Activated B cell treated with CpG ODN at 0.5 μM for 24 hours (primary cell): Measurements from ENCODE around the gene SNCG. TPM values are rescaled to one million over a fixed set of nuclear protein-coding genes. Genes with fewer than 3 reads are reported as not detected.
"Not testable (repeated sequence)": the region's sequence is repeated elsewhere in the genome, so short reads cannot be mapped to it uniquely, and the experiment has no call there.

Experiments used
- ATAC-seq: fragments of 200-7000 bp; cut with Tn5 transposase; one replicate; pipeline ENCODE4 v1.10.0; 2021; ENCODE audit warnings: low read depth, mild to moderate bottlenecking, moderate library complexity
- CTCF ChIA-PET: fragments of 350-600 bp; sonication (Branson Sonifier 250); formaldehyde crosslinking; loops from one replicate; lab custom pipeline; 2021; ENCODE audit warnings: antibody characterized with exemption; lab: Charles Lee
- POLR2A ChIA-PET: fragments of 350-600 bp; sonication (Branson Sonifier 250); formaldehyde crosslinking; loops from one replicate; lab custom pipeline; 2021; ENCODE audit warnings: antibody characterized with exemption; lab: Charles Lee
- DNase-seq: peaks from one replicate; pipeline ENCODE4 v3.0.0; 2022
- H3K27ac Mint-ChIP-seq: one replicate; pipeline ENCODE4 v1.8.0; 2020; ENCODE audit warnings: mixed read lengths
- H3K27me3 Mint-ChIP-seq: one replicate; pipeline ENCODE4 v1.8.0; 2021; ENCODE audit warnings: mixed read lengths
- H3K36me3 Mint-ChIP-seq: one replicate; pipeline ENCODE4 v1.8.0; 2021; ENCODE audit warnings: low read depth, mixed read lengths
- H3K4me1 Mint-ChIP-seq: one replicate; pipeline ENCODE4 v1.8.0; 2021; ENCODE audit warnings: mixed read lengths
- H3K4me3 Mint-ChIP-seq: one replicate; pipeline ENCODE4 v1.8.0; 2020; ENCODE audit warnings: mild to moderate bottlenecking, mixed read lengths
- H3K9me3 Mint-ChIP-seq: one replicate; pipeline ENCODE4 v1.8.0; 2020; ENCODE audit warnings: mixed read lengths
- CTCF ChIP-seq: fragments of 200-600 bp; IDR thresholded peaks from one replicate; pipeline ENCODE4 v1.8.0; 2022; ENCODE audit warnings: antibody characterized with exemption, mild to moderate bottlenecking
- intact Hi-C: fragments of 100-400 bp; cut with micrococcal nuclease; formaldehyde crosslinking; loops from one replicate; pipeline ENCODE4 v1.15.1; 2024
- total RNA-seq: library from RNA; stranded (reverse); gene quantifications from 2 replicates; pipeline ENCODE4 v1.2.3, GENCODE V29; 2022

The SNCG gene
- total RNA-seq, 1 donor from 2014 or later, result not detected

DNA sequence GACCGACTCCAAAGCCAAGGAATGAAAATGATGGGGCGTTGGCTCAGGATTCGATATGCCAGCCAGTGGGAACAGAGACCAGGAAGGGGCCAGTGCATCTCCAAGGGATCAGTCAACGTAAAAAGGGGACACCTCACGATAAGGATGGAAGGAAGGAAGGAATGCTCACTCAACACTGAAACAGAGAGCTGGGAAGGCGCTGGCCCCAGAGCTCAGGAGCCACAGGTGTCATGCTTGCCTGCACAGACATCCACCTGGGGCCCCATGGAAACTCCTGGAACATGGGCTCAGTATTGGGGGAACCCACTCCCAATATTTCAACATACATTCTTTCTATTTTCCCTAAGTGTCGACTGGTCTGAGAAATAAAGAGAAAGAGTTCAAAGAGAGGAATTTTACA is 6.3 kb upstream of the SNCG start:
- Mint-ChIP-seq H3K27me3 (no peaks in the 10 kb centered on the region), H3K4me3 (no peak overlapping the region), H3K36me3 (no peaks in the 10 kb centered on the region), H3K27ac (no peak overlapping the region), H3K9me3 (peaks cover 10% of the 10 kb centered on the region), H3K4me1 (no peaks in the 10 kb centered on the region)
- TF ChIP-seq CTCF, result no peak
- ChIA-PET POLR2A (no interaction called here), CTCF (no interaction called here)
- intact Hi-C loops, result no loop called here
- DNase-seq (no peak), ATAC-seq (no peak)

DNA sequence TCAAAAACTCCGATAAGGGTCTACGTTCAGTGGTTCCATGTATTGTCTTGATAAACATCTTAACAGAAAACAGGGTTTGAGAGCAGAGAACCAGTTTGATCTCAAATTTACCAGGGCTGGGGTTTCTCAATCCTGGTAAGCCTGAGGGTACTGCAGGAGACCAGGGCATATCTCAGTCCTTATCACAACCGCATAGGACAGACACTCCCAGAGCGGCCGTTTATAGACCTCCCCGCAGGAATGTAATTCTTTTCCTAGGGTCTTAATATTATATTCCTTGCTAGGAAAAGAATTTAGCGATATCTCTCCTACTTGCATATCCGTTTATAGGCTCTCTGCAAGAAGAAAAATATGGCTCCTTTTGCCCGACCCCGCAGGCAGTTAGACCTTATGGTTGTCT is 5.7 kb upstream of the SNCG start:
- CTCF ChIA-PET, ATAC-seq, H3K27ac Mint-ChIP-seq, H3K4me3 Mint-ChIP-seq, H3K36me3 Mint-ChIP-seq, intact Hi-C loops, H3K4me1 Mint-ChIP-seq, H3K27me3 Mint-ChIP-seq, POLR2A ChIA-PET, H3K9me3 Mint-ChIP-seq, DNase-seq: not testable (repeated sequence)

DNA sequence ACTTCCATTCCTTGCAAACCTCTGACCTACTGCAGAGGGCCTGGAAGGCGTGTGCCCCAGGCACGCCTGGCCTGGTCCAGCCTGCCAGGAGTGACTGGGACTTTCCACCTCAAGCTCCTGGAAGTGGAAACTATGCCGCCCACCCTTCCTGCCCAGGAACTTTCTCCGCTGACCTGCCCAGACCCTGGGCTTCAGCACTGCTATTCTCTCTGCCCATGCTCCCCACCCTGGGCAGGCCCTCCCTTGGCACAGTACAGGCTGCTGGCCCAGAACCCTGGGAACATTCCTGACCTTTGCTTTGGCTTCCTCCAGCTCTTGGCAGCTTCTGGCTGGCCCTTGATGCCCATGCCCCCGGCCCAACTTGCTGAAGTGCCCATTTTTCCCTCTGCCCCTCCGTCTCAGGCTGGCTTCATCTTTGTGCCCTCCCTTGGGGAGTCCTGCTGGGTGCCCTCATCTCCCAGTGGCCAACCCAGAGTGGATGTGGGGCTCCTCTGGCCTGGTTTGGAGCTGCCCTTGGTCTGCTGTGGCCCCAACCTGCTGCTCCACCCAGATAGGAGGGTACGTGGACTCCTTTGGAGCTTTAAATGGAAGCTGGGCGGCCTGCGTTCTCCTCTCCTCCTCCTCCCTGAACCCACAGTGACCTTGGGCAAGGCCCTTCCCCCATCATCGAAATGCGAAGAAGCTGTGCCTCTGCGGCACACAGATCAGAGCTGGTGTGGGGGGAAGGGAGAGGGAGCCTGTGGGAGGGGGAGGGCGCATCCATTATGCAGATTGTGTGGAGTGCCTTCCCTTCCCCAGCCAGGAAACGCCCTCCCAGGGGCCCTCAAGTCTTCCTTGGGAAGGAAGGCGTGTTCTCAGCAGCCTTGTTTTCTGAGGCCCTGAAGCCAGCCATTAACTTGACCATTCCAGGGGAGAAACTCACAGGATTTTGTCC is 4.4 kb upstream of the SNCG start:
- Mint-ChIP-seq H3K27me3 (no peaks in the 10 kb centered on the region), H3K4me1 (no peaks in the 10 kb centered on the region), H3K36me3 (no peaks in the 10 kb centered on the region), H3K27ac (no peak overlapping the region), H3K9me3 (peaks cover 10% of the 10 kb centered on the region), H3K4me3 (no peak overlapping the region)
- POLR2A ChIA-PET, result no interaction called here
- intact Hi-C loops, result no loop called here
- no peak for ATAC-seq
- no peak for TF ChIP-seq CTCF
- CTCF ChIA-PET, result no interaction called here
- no peak for DNase-seq

DNA sequence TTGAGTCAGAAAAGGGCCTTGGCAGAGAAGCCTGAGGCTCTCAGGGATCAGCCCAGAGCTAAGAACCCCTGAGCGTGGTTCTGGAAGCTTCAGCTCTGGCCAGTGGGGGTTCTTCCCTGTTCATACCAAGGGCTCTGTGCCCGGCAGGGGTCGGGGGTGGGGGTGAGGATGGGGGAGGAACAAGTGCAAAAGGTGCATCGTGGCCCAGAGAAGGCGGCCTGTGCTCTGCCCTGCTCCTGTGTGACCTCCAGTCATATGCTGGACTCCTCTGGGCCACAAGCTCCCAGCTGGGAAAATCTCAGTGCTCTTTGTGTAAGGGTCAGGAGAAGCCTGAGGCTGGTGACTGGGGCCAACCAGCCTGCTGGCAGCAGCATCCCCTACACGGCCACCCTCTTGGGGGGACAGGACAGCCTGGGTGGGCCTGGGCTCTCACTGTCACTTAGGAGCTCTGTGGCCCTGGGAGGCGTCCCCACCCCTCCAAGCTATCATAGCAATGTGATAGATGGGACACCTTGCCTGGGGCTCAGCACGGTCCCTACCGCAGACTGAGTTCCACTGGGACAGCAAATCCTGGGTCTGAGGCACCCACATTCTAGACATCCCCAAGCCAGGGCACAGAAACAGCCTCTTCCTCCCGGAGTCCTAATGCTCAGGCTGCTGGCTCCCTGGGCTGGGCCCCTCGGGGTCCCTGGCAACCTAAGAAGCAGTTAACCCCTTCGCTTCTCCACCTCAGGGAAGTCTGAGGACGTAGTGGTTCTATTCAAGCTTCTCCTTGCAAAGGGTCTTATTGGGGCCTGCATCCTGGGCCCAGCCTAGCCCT is 3.5 kb upstream of the SNCG start:
- ATAC-seq, result no peak
- intact Hi-C loops, result no loop called here
- H3K9me3 Mint-ChIP-seq, result peaks cover 10% of the 10 kb centered on the region
- H3K27ac Mint-ChIP-seq, result no peak overlapping the region
- H3K36me3 Mint-ChIP-seq, result no peaks in the 10 kb centered on the region
- ChIA-PET CTCF (no interaction called here), POLR2A (no interaction called here)
- no peak for DNase-seq
- no peaks in the 10 kb centered on the region for H3K4me1 Mint-ChIP-seq
- no peaks in the 10 kb centered on the region for H3K27me3 Mint-ChIP-seq
- TF ChIP-seq CTCF, result no peak
- no peak overlapping the region for H3K4me3 Mint-ChIP-seq

DNA sequence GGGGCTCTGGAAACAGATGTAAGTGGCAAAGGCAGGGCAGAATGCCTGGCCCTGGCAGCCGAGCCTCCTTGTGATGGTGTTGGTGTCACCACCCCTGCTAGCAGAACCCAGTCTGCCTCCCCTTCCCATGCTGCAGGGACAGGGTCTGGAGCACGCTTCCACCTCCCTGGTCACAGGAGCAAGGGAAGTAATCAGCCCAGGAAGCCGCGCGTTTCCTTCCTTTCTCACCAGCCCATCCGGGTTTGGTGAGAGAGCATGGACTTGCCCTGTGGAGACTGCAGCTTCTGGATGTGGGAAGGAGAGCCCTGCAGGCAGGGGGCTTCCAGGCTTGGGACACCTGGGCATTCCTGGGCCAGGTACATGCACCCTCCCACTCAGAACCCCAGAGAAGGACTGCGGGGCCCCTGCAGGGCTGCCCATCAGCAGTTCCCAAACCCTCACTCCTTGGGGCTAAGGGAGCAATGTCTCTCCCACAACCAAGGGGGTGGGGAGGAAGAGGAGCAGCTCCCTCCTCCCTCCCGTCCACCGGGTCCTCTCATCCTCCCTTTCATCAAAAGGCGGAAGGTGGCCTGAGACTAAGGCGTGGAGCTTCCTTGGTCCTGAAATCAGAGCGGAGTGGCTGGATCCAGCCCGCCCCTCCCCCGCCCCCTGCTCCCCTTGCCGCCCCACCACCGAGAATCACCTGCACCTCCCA is 2.8 kb upstream of the SNCG start:
- POLR2A ChIA-PET, result no interaction called here
- CTCF ChIA-PET, result no interaction called here

More for the DNA sequence above, 2.8 kb upstream of the SNCG start:
- intact Hi-C loops, result no loop called here
- Mint-ChIP-seq H3K9me3 (peaks cover 10% of the 10 kb centered on the region), H3K27me3 (peaks cover 2% of the 10 kb centered on the region), H3K36me3 (no peaks in the 10 kb centered on the region), H3K4me3 (no peak overlapping the region), H3K27ac (no peak overlapping the region), H3K4me1 (peaks cover 2% of the 10 kb centered on the region)
- DNase-seq (no peak), ATAC-seq (no peak)
- TF ChIP-seq CTCF, result no peak
